ENCODE measurements around the gene FBXW11. TPM values are rescaled to one million over a fixed set of nuclear protein-coding genes. Genes with fewer than 3 reads are reported as not detected.

FBXW11 gene
- total and polyA plus RNA-seq, 10 of the 15 experiments (the other 5 are each of a cell fraction or from before 2014, with no cell fraction given), result 4.3 to 61.5 (median 40.0) TPM

- no peak for ATAC-seq
- no peak for FAIRE-seq
- H3K79me2 ChIP-seq (ENCODE audit: control insufficient read depth, insufficient read depth, low read length), result peaks cover 96% of the 10 kb centered on the region
- no TSS peak for BruUV-seq (replicated peaks)
- H3K4me3 ChIP-seq, result peak overlapping the region; percentile 46; the same call in 1 of the 2 replicates
- ChIA-PET SMC1A (ENCODE audit: uncharacterized antibody, unreplicated experiment) (interaction anchor here (0.8 to 6.8 kb wide), 4 partner anchors 15 to 87 kb away, joined by 3 to 52 read pairs (median 22); no protein-coding TSS in a partner anchor), CTCF (interaction anchor here (1.4 to 6.7 kb wide), 3 partner anchors 84 to 92 kb away, joined by 5 to 53 read pairs (median 6); no protein-coding TSS in a partner anchor), RAD21 (ENCODE audit: unreplicated experiment) (interaction anchor here (1.3 to 2.6 kb wide), 2 partner anchors 61 to 86 kb away, joined by 3 to 9 read pairs; no protein-coding TSS in a partner anchor), POLR2A (no interaction called here)
- intact Hi-C loops (cut with micrococcal nuclease; ENCODE audit: unreplicated experiment), result no loop called here
- H3K4me1 ChIP-seq (ENCODE audit: control insufficient read depth, insufficient read depth, low read length), result peaks cover 48% of the 10 kb centered on the region
- no peaks in the 10 kb centered on the region for H3K27me3 ChIP-seq (replicated peaks in 1 of 2; ENCODE audit: control insufficient read depth in 2 of 2, insufficient read depth in 2 of 2, low read length in 1 of 2)
- H3K36me3 ChIP-seq (ENCODE audit: control insufficient read depth in 2 of 2, insufficient read depth in 2 of 2, low read length in 1 of 2), result peaks cover 0 to 12% of the 10 kb centered on the region in 2 experiments; a peak in 1 of 4 replicates
- peak overlapping the region; percentile 32; the same call in 1 of the 2 replicates for H3K27ac ChIP-seq (ENCODE audit: control insufficient read depth, insufficient read depth)
- H4K20me1 ChIP-seq (ENCODE audit: control insufficient read depth, insufficient read depth), result no peaks in the 10 kb centered on the region
- no peak for DNase-seq (ENCODE audit: low read depth, low spot score)
- 22% methylated on average over 2 of the region's 2 CpGs for WGBS (ENCODE audit: insufficient coverage, insufficient replicate concordance, low lambda C conversion rate, missing lambda C conversion rate)
- H3K9ac ChIP-seq (ENCODE audit: control insufficient read depth, insufficient read depth, low read length), result no peak overlapping the region
- no peak overlapping the region for H2AFZ ChIP-seq (ENCODE audit: control insufficient read depth, low read depth, low read length)
- in situ Hi-C loops (cut with MboI), result no loop called here
- no peaks in the 10 kb centered on the region; the same call in 2 of the 3 replicates for H3K9me3 ChIP-seq (replicated peaks; ENCODE audit: control insufficient read depth, insufficient read depth, low read length)
- H3K4me2 ChIP-seq (ENCODE audit: control insufficient read depth, insufficient read depth), result peak overlapping the region; percentile 78
- no peak for TF ChIP-seq SMAD1 (IDR thresholded peaks at IDR 0.05; ENCODE audit: low read depth, partially characterized antibody)
- peak; percentile 35; the same call in 1 of the 2 replicates for TF ChIP-seq JUNB (IDR thresholded peaks at IDR 0.05)
- TF ChIP-seq STAT1 (conservative IDR thresholded peaks at IDR 0.05), result no peak
- TF ChIP-seq NFYA (IDR thresholded peaks at IDR 0.05; ENCODE audit: borderline replicate concordance, low read depth, low read length), result no peak
- TF ChIP-seq, protein P1, sequence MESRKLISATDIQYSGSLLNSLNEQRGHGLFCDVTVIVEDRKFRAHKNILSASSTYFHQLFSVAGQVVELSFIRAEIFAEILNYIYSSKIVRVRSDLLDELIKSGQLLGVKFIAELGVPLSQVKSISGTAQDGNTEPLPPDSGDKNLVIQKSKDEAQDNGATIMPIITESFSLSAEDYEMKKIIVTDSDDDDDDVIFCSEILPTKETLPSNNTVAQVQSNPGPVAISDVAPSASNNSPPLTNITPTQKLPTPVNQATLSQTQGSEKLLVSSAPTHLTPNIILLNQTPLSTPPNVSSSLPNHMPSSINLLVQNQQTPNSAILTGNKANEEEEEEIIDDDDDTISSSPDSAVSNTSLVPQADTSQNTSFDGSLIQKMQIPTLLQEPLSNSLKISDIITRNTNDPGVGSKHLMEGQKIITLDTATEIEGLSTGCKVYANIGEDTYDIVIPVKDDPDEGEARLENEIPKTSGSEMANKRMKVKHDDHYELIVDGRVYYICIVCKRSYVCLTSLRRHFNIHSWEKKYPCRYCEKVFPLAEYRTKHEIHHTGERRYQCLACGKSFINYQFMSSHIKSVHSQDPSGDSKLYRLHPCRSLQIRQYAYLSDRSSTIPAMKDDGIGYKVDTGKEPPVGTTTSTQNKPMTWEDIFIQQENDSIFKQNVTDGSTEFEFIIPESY (IDR thresholded peaks at IDR 0.05), result no peak
- no peak for TF ChIP-seq ZBTB4 (CRISPR knock-in tag; IDR thresholded peaks at IDR 0.05)
- no peak for TF ChIP-seq RAD51 (IDR thresholded peaks at IDR 0.05)
- TF ChIP-seq BACH1 (IDR thresholded peaks at IDR 0.05; ENCODE audit: borderline replicate concordance), result no peak
- peak; percentile 73; the same call in 2 of the 3 replicates for TF ChIP-seq POU2F2 (IDR thresholded peaks at IDR 0.05; ENCODE audit: borderline replicate concordance, low read depth, low read length)
- TF ChIP-seq EZH2 (IDR thresholded peaks at IDR 0.05; ENCODE audit: borderline replicate concordance, control insufficient read depth, low read depth, low read length), result no peak
- TF ChIP-seq, protein P2, sequence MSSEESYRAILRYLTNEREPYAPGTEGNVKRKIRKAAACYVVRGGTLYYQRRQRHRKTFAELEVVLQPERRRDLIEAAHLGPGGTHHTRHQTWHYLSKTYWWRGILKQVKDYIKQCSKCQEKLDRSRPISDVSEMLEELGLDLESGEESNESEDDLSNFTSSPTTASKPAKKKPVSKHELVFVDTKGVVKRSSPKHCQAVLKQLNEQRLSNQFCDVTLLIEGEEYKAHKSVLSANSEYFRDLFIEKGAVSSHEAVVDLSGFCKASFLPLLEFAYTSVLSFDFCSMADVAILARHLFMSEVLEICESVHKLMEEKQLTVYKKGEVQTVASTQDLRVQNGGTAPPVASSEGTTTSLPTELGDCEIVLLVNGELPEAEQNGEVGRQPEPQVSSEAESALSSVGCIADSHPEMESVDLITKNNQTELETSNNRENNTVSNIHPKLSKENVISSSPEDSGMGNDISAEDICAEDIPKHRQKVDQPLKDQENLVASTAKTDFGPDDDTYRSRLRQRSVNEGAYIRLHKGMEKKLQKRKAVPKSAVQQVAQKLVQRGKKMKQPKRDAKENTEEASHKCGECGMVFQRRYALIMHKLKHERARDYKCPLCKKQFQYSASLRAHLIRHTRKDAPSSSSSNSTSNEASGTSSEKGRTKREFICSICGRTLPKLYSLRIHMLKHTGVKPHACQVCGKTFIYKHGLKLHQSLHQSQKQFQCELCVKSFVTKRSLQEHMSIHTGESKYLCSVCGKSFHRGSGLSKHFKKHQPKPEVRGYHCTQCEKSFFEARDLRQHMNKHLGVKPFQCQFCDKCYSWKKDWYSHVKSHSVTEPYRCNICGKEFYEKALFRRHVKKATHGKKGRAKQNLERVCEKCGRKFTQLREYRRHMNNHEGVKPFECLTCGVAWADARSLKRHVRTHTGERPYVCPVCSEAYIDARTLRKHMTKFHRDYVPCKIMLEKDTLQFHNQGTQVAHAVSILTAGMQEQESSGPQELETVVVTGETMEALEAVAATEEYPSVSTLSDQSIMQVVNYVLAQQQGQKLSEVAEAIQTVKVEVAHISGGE (CRISPR knock-in tag; IDR thresholded peaks at IDR 0.05), result no peak
- no peak for TF ChIP-seq HDAC6 (IDR thresholded peaks at IDR 0.05; ENCODE audit: unreplicated experiment)
- TF ChIP-seq IKZF1 (conservative IDR thresholded peaks at IDR 0.05), result no peak
- no peak for TF ChIP-seq TARDBP (IDR thresholded peaks at IDR 0.05; ENCODE audit: borderline replicate concordance)
- no peak for TF ChIP-seq ZNF217 (IDR thresholded peaks at IDR 0.05)
- TF ChIP-seq ATF3 (IDR thresholded peaks at IDR 0.05; ENCODE audit: borderline replicate concordance, extremely low read depth, low read depth, low read length), result no peak
Observed at GRCh38 chr5:171999100-171999499, 7.3 kb downstream of the FBXW11 start.
